Activated CD4-positive, alpha-beta T cell treated with anti-CD3 and anti-CD28 coated beads, Interleukin-2, amount 10 ng/mL, durations not matched to agents 7 days and 5 days (primary cell): Measurements from ENCODE around the gene NCR1. TPM values are rescaled to one million over a fixed set of nuclear protein-coding genes. Genes with fewer than 3 reads are reported as not detected.
"Not testable (repeated sequence)": the region's sequence is repeated elsewhere in the genome, so short reads cannot be mapped to it uniquely, and the experiment has no call there.

Source experiments
- CTCF ChIA-PET: fragments of 350-600 bp; sonication (Branson Sonifier 250); formaldehyde crosslinking; loops from one replicate; lab custom pipeline; 2021; ENCODE audit warnings: antibody characterized with exemption; lab: Charles Lee
- POLR2A ChIA-PET: fragments of 350-600 bp; sonication (Branson Sonifier 250); formaldehyde crosslinking; loops from one replicate; lab custom pipeline; 2021; ENCODE audit warnings: antibody characterized with exemption; lab: Charles Lee
- DNase-seq: peaks from one replicate; pipeline ENCODE4 v3.0.0-alpha.2; 2020
- H3K27ac Mint-ChIP-seq: one replicate; pipeline ENCODE4 v1.8.0; 2021; ENCODE audit warnings: mild to moderate bottlenecking, moderate library complexity, mixed read lengths
- H3K27me3 Mint-ChIP-seq: one replicate; pipeline ENCODE4 v1.8.0; 2021; ENCODE audit warnings: mixed read lengths
- H3K36me3 Mint-ChIP-seq: one replicate; pipeline ENCODE4 v1.8.0; 2021; ENCODE audit warnings: low read depth, mixed read lengths
- H3K4me1 Mint-ChIP-seq: one replicate; pipeline ENCODE4 v1.8.0; 2021; ENCODE audit warnings: mixed read lengths
- H3K4me3 Mint-ChIP-seq: one replicate; pipeline ENCODE4 v1.8.0; 2021; ENCODE audit warnings: mild to moderate bottlenecking, moderate library complexity, mixed read lengths
- H3K9me3 Mint-ChIP-seq: one replicate; pipeline ENCODE4 v1.8.0; 2021; ENCODE audit warnings: mixed read lengths
- total RNA-seq, 2 experiments: library from RNA; stranded (reverse); gene quantifications; one replicate each; pipeline ENCODE4 v1.2.3, GENCODE V29; 2021

NCR1 gene, protein sequence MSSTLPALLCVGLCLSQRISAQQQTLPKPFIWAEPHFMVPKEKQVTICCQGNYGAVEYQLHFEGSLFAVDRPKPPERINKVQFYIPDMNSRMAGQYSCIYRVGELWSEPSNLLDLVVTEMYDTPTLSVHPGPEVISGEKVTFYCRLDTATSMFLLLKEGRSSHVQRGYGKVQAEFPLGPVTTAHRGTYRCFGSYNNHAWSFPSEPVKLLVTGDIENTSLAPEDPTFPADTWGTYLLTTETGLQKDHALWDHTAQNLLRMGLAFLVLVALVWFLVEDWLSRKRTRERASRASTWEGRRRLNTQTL
- total RNA-seq, result not detected

DNA sequence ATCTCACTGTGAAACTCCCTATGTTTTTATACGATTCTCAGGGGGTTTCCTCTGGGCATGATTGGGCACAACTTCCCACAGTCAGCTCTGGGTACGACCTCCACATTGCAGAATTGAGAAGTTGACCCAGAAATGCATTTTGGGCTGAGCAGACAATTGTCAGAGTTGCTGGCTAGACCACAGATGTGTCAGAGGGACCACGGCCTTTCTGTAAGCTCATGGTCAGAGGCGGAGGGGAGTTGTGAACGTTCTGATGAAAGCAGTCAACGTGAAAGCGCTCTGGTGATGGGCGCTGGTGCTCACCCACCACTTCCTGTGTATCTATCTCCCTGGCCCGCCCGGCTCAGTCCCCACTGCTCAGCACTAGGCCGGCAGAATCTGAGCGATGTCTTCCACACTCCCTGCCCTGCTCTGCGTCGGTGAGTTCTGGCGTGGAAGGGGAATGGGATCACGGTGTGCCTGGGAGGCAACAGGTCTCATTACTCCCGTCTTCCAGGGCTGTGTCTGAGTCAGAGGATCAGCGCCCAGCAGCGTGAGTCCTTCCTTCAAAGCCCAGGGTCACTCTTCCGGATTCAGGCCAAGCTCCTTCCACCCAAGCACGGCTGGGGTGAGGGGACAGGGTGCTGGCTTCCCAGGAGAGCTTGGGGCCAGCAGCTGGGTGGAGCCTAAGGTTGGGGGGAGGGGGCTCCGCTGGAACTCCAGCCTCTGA lies at the start of gene NCR1:
NCR1 (plus strand) TSS at position 346 of the 709 bp plus-strand sequence; CDS start at position 386, 40 bp downstream.
- Mint-ChIP-seq H3K27ac (no peak within 1 kb of the TSS), H3K36me3 (no peaks in the 10 kb centered on the region), H3K4me1 (peaks cover 2% of the 10 kb centered on the region), H3K27me3 (peaks cover 3% of the 10 kb centered on the region), H3K9me3 (no peaks in the 10 kb centered on the region), H3K4me3 (no peak within 1 kb of the TSS)
- ChIA-PET CTCF (no interaction called here), POLR2A (no interaction called here)
- no peak for DNase-seq

DNA sequence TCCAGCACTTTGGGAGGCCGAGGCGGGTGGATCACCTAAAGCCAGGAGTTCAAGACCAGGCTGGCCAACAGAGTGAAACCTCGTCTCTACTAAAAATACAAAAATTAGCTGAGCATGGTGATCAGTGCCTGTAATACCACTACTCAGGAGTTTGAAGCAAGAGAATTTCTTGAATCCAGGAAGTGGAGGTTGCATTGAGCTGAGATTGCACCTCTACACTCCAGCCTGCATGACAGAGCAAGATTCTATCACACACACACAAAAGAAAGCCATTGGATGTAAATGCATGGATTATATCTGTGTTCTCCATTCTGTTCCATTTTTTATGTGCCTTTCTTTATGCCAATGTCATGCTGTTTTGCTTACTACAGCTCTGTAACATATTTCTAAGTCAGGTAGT lies 47.5 kb upstream of the NCR1 start:
- H3K9me3 Mint-ChIP-seq, H3K36me3 Mint-ChIP-seq, H3K4me3 Mint-ChIP-seq, DNase-seq, H3K27me3 Mint-ChIP-seq, H3K27ac Mint-ChIP-seq, H3K4me1 Mint-ChIP-seq, CTCF ChIA-PET, POLR2A ChIA-PET: not testable (repeated sequence)

DNA sequence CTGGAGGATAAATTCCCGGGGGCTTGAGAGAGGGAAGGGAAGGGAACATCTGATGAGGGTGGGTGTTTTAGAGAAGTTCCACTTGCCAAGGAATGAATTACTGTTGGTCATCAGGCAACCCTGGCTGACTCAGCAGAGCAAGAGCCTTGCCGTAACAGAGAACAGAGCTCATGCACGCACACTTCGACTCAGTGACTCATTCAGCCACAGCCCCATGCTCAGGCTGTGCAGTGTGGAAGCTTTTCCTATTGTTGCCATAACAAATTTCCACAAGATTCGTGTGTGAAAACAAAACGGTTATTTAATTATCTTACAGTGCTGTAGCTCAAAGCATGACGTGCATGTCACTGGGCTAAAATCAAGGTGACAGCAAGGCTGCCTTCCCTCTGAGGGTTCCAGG lies 46.5 kb upstream of the NCR1 start:
- POLR2A ChIA-PET, H3K4me1 Mint-ChIP-seq, H3K9me3 Mint-ChIP-seq, H3K4me3 Mint-ChIP-seq, DNase-seq, H3K27me3 Mint-ChIP-seq, H3K36me3 Mint-ChIP-seq, H3K27ac Mint-ChIP-seq, CTCF ChIA-PET: not testable (repeated sequence)

DNA sequence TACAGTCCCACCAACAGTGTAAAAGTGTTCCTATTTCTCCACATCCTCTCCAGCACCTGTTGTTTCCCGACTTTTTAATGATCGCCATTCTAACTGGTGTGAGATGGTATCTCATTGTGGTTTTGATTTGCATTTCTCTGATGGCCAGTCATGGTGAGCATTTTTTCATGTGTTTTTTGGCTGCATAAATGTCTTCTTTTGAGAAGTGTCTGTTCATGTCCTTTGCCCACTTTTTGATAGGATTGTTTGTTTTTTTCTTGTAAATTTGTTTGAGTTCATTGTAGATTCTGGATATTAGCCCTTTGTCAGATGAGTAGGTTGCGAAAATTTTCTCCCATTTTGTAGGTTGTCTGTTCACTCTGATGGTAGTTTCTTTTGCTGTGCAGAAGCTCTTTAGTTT lies 42.5 kb upstream of the NCR1 start:
- DNase-seq, H3K9me3 Mint-ChIP-seq, H3K27me3 Mint-ChIP-seq, H3K4me3 Mint-ChIP-seq, H3K36me3 Mint-ChIP-seq, H3K27ac Mint-ChIP-seq, CTCF ChIA-PET, H3K4me1 Mint-ChIP-seq, POLR2A ChIA-PET: not testable (repeated sequence)

DNA sequence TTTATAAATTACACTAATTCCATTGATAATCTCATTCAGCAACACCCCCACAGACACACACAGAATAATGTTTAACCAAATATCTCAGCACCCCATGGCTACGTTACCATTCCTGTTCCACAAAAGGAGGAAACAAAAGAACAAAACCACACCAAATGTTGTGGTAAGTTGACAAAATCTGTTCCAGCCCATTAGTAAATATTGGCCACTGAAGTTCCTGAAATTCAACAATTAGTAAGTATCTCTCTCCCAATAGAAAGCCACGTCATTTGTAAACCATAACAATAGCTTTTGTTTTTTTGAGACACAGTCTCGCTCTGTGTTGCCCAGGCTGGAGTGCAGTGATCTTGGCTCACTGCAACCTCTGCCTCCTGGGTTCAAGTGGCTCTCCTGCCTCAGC lies 34.3 kb upstream of the NCR1 start:
- DNase-seq, result no peak
- peaks cover 6% of the 10 kb centered on the region for H3K4me1 Mint-ChIP-seq
- CTCF ChIA-PET, result interaction anchor here (2.1 kb wide), 1 partner anchor 10 kb away, joined by 8 read pairs; no protein-coding TSS in a partner anchor
- H3K27ac Mint-ChIP-seq, result no peak overlapping the region
- POLR2A ChIA-PET, result no interaction called here
- peaks cover 15% of the 10 kb centered on the region for H3K27me3 Mint-ChIP-seq
- H3K9me3 Mint-ChIP-seq, result no peaks in the 10 kb centered on the region
- H3K36me3 Mint-ChIP-seq, result no peaks in the 10 kb centered on the region
- H3K4me3 Mint-ChIP-seq, result no peak overlapping the region

DNA sequence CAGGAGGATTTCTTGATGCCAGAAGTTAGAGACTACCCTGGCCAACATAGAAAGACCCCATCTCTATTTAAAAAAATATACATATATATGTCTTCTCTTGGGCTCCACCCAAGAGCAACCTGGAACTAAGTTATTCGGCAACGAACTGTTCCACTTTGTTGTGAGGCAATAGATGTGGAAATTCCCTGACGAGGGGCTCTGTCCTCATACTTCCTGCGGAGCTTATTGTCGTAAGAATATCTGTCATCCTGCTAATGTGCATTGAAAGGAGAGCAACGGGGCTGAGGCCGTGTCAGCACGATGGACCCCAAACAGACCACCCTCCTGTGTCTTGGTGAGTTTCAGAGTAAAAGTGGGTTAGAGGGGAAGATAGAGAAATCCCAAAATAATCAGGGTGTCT lies 32.0 kb upstream of the NCR1 start, which contains the start of gene FCAR:
FCAR (plus strand) TSS at position 246 of the 400 bp plus-strand sequence; CDS start at position 301, 55 bp downstream.
- Mint-ChIP-seq H3K36me3 (no peaks in the 10 kb centered on the region), H3K27ac (no peak within 1 kb of the TSS), H3K4me1 (peaks cover 6% of the 10 kb centered on the region), H3K9me3 (no peaks in the 10 kb centered on the region), H3K4me3 (no peak within 1 kb of the TSS), H3K27me3 (peaks cover 25% of the 10 kb centered on the region)
- ChIA-PET POLR2A (no interaction called here), CTCF (no interaction called here)
- DNase-seq, result no peak

DNA sequence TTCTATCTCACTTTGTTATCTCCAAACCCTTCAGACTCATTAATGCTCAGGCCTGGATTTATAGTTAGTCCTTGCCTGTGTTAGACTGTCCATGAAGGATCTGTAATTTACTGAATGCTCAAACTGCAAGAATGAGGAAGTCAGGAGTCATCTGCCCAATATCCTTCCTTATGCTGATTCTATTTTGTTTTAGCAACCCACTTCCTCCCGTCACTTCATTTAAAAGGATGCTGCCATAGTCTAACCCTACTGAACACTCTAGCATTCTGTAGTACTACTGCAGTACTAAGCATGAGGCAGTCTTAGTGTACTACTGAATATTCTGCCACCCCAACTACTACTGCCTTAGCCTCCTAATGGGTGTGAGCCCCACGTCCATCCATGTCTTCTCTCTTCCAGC lies 30.4 kb upstream of the NCR1 start:
- Mint-ChIP-seq H3K36me3 (no peaks in the 10 kb centered on the region), H3K27me3 (peaks cover 29% of the 10 kb centered on the region), H3K9me3 (no peaks in the 10 kb centered on the region), H3K4me3 (no peak overlapping the region), H3K27ac (no peak overlapping the region), H3K4me1 (peaks cover 6% of the 10 kb centered on the region)
- ChIA-PET CTCF (interaction anchor here (0.7 kb wide), 1 partner anchor 570 kb away, joined by 4 read pairs; no protein-coding TSS in a partner anchor), POLR2A (no interaction called here)
- DNase-seq, result no peak

DNA sequence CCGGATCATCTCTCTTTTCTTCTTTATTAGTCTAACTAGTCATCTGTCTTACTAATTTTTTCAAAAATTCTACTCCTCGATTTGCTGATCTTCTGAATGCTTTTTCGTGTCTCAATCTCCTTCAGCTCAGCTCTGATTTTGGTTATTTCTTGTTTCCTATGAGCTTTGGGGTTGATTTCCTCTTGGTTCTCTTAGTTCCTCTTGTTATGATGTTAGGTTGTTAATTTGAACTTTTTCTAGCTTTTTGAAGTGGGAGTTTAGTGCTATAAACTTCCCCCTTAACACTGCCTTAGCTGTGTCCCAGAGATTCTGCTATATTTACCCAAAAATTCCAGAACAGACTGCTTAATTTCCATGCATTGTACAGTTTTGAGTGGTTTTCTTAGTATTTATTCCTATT lies 28.5 kb upstream of the NCR1 start:
- Mint-ChIP-seq H3K36me3 (no peaks in the 10 kb centered on the region), H3K9me3 (no peaks in the 10 kb centered on the region), H3K27me3 (peaks cover 35% of the 10 kb centered on the region), H3K4me3 (no peak overlapping the region), H3K4me1 (peaks cover 10% of the 10 kb centered on the region), H3K27ac (no peak overlapping the region)
- DNase-seq, result no peak
- POLR2A ChIA-PET, result no interaction called here
- CTCF ChIA-PET, result no interaction called here

DNA sequence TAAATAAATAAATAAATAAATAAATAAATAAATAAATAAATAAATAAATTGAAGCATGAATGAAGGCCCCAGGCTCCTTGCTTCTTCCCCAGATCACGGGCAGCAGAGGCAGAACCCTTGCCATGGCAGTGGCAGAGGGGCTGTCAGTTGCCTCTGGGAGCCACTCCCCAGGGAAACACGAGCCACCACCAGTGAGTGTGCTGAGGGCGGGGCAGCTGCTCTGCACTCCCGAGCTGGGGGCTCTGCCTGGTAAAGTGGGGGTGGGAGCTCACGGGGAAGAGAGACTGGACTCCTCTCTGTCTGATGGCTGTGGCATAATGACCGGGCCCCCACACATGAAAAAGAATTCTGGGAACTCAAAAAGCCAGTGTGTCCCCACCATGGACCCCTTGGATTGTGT lies 24.1 kb upstream of the NCR1 start:
- H3K4me3 Mint-ChIP-seq, result no peak overlapping the region
- DNase-seq, result no peak
- CTCF ChIA-PET, result interaction anchor here (0.9 to 1.8 kb wide), 13 partner anchors 7 to 541 kb away, joined by 3 to 8 read pairs (median 3); no protein-coding TSS in a partner anchor
- H3K9me3 Mint-ChIP-seq, result no peaks in the 10 kb centered on the region
- peaks cover 26% of the 10 kb centered on the region for H3K27me3 Mint-ChIP-seq
- peaks cover 14% of the 10 kb centered on the region for H3K4me1 Mint-ChIP-seq
- POLR2A ChIA-PET, result no interaction called here
- H3K36me3 Mint-ChIP-seq, result no peaks in the 10 kb centered on the region
- H3K27ac Mint-ChIP-seq, result no peak overlapping the region

DNA sequence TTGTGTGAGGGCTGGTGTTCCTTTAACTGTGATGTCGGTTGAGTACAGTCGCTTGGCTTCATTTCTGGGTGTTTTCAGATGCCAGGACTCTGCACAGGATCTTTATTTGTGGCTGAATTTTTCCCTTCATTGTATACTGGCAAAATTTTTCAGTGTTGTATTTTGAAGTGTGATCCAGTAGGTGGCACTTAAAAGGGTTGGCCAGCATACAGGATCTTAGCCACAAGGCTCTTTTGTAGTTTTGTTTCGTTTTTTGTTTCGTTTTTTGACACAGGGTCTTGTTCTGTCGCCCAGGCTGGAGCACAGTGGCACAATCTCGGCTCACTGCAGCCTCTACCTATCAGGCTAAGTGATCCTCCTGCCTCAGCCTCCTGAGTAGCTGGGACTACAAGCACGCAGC lies 23.2 kb upstream of the NCR1 start:
- H3K4me1 Mint-ChIP-seq, result peaks cover 14% of the 10 kb centered on the region
- DNase-seq, result peak; percentile 37
- peak overlapping the region; percentile 89 for H3K27ac Mint-ChIP-seq
- no peaks in the 10 kb centered on the region for H3K36me3 Mint-ChIP-seq
- CTCF ChIA-PET, result interaction anchor here (0.5 to 1.4 kb wide), 3 partner anchors 17 to 350 kb away, joined by 3 read pairs; no protein-coding TSS in a partner anchor
- peaks cover 19% of the 10 kb centered on the region for H3K27me3 Mint-ChIP-seq
- POLR2A ChIA-PET, result no interaction called here
- H3K9me3 Mint-ChIP-seq, result no peaks in the 10 kb centered on the region
- peak overlapping the region; percentile 53 for H3K4me3 Mint-ChIP-seq

DNA sequence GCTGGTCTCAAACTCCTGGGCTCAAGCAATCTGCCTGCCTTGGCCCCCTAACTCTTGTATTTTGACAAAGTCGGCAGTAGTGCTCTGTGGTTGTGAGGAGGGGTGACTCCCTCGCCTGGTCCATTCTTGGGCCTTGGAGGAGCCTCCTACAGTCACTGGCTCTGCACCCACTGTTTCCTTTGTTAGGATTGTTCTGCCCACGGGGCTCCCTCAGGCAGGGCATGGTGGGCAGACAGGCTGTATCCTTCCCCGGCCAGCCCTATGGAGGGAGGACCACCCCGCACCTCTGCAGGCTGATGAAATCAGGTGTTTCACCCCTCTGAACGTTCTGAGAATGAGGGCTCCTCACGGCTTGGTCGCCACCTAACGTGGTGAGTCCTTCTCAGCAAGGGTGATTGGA lies 22.7 kb upstream of the NCR1 start:
- Mint-ChIP-seq H3K27ac (peak overlapping the region; percentile 89), H3K36me3 (no peaks in the 10 kb centered on the region), H3K9me3 (no peaks in the 10 kb centered on the region), H3K4me3 (no peak overlapping the region), H3K4me1 (peaks cover 14% of the 10 kb centered on the region), H3K27me3 (peaks cover 17% of the 10 kb centered on the region)
- no peak for DNase-seq
- ChIA-PET POLR2A (no interaction called here), CTCF (interaction anchor here (0.5 kb wide), 1 partner anchor 351 kb away, joined by 3 read pairs; no protein-coding TSS in a partner anchor)

DNA sequence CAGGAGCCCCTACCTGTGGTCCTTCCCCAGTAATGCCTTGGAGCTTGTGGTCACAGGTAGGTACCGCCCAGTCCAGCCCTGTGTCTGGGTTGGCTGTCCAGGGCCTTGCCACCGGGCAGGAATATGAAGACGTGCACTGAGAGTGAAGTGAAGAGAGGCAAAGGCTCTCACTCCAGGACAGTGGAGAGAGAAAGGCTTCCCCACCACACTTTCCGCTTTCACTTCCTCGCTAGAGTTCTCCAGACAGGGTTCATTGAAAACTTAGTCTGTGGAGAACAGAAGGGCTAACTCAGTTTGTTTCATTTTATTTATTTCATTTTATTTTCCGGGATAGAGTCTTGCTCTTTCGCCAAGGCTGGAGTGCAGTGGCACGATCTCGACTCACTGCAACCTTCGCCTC lies 17.7 kb upstream of the NCR1 start:
- H3K36me3 Mint-ChIP-seq, result no peaks in the 10 kb centered on the region
- no peak for DNase-seq
- H3K27me3 Mint-ChIP-seq, result peaks cover 2% of the 10 kb centered on the region
- H3K4me1 Mint-ChIP-seq, result peaks cover 3% of the 10 kb centered on the region
- CTCF ChIA-PET, result no interaction called here
- H3K27ac Mint-ChIP-seq, result no peak overlapping the region
- H3K9me3 Mint-ChIP-seq, result no peaks in the 10 kb centered on the region
- POLR2A ChIA-PET, result no interaction called here
- no peak overlapping the region for H3K4me3 Mint-ChIP-seq

DNA sequence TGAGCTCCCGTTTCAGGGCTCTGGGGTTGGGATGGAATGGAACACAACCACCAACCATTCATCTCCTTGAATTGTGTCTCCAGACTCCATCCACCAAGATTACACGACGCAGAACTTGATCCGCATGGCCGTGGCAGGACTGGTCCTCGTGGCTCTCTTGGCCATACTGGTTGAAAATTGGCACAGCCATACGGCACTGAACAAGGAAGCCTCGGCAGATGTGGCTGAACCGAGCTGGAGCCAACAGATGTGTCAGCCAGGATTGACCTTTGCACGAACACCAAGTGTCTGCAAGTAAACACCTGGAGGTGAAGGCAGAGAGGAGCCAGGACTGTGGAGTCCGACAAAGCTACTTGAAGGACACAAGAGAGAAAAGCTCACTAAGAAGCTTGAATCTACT lies 16.4 kb upstream of the NCR1 start:
- Mint-ChIP-seq H3K9me3 (no peaks in the 10 kb centered on the region), H3K4me1 (no peaks in the 10 kb centered on the region), H3K4me3 (no peak overlapping the region), H3K36me3 (no peaks in the 10 kb centered on the region), H3K27ac (no peak overlapping the region), H3K27me3 (peaks cover 2% of the 10 kb centered on the region)
- DNase-seq, result no peak
- ChIA-PET CTCF (interaction anchor here (0.6 kb wide), 1 partner anchor 8 kb away, joined by 3 read pairs; no protein-coding TSS in a partner anchor), POLR2A (no interaction called here)
